GM12865 (cell line): ENCODE data around the gene FOXP2.

Experiments used
- DNase-seq: peaks from one replicate; pipeline ENCODE4 v3.0.0; 2010; ENCODE audit warnings: low read depth
- H3K4me3 ChIP-seq: 2 replicates; pipeline ENCODE4 v1.5.1; 2011; ENCODE audit warnings: mild to moderate bottlenecking, low read depth, low read length, control low read depth
- CTCF ChIP-seq: IDR thresholded peaks from 2 replicates; pipeline ENCODE4 v1.5.1; 2011; ENCODE audit warnings: low read length, control low read depth, low read depth, inconsistent platforms; ENCODE audit not compliant: insufficient read depth; ENCODE audit errors: missing control alignments

The FOXP2 gene

GRCh38 chr7:114422507-114423501 is 8.2 kb downstream of the FOXP2 start:
- H3K4me3 ChIP-seq, result no peak overlapping the region
- peak; percentile 31 for TF ChIP-seq CTCF
- DNase-seq, result no peak

GRCh38 chr7:114426382-114426781 is 11.8 kb downstream of the FOXP2 start:
- TF ChIP-seq CTCF, result no peak
- DNase-seq, result no peak
- H3K4me3 ChIP-seq, result no peak overlapping the region

GRCh38 chr7:114426824-114427223 is 12.2 kb downstream of the FOXP2 start:
- peak; percentile 31 for DNase-seq
- H3K4me3 ChIP-seq, result no peak overlapping the region
- peak; percentile 20 for TF ChIP-seq CTCF

- no peak for DNase-seq
- H3K4me3 ChIP-seq, result no peak overlapping the region
- no peak for TF ChIP-seq CTCF
Observed at GRCh38 chr7:114428211-114428610, 13.6 kb downstream of the FOXP2 start.

- no peak for DNase-seq
- no peak overlapping the region for H3K4me3 ChIP-seq
- TF ChIP-seq CTCF, result no peak
Observed at GRCh38 chr7:114431189-114431588, 16.6 kb downstream of the FOXP2 start.

GRCh38 chr7:114432061-114432460 is 17.4 kb downstream of the FOXP2 start:
- DNase-seq, result no peak
- TF ChIP-seq CTCF, result no peak
- H3K4me3 ChIP-seq, result no peak overlapping the region
